DMS 273 (cell line): ENCODE data around the gene PVALEF.
"Not testable (repeated sequence)": the region's sequence is repeated elsewhere in the genome, so short reads cannot be mapped to it uniquely, and the experiment has no call there.

Source experiments
- DNase-seq: peaks from one replicate; lab custom pipeline; 2025; ENCODE audit not compliant: unreplicated experiment; lab: John Stamatoyannopoulos, UW

Gene PVALEF

DNA sequence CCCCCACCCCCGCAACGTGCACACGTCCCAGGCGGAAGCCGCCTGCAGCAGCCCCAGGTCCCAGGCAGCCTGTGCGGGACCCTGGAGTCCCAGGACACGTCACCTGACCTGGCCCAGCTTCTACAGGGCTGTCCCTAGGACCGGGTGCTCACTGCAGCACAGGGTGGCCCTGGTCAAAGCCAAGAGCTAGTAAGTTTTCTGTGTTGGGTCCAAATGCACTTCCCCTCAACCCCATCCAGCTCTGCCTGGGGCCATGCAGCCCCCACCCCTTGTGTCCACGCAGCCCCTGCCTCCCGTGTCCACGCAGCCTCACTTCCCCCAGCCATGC, 22.1 kb upstream of the PVALEF start:
- no peak for DNase-seq

DNA sequence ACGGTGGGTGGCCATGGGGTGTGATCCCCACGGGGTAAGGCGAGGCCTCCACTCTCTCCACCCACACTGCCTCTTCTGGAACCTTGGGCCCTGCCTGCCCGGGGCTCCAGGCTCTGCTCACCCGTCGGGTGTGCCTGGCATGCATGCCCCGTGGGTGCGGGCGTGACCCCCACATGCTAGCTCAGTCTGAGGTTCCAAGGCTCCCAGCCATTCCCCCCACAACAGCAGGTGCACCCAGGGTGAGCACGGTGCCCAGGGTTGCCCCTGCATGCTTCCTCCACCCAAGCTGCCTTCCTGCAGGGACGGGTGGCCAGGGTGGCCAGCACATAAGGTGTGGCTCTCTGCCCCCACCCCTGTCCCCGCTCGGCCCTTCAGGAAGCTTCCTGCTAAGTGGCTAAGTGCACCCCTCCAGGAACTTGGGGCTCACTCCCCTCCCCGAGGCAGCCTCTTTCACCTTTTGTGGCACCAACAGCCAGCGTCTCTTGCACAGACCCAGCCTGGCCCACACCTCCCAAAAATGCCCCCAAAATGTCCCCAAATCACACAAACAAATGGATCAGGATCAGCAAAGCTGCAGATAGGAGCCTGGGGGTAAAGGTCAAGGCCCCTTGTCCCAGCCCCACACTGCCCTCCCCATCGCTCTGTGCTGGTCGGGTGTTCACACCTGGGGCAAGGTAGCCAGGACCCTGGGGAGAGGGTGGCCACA, 21.4 kb upstream of the PVALEF start:
- no peak for DNase-seq

DNA sequence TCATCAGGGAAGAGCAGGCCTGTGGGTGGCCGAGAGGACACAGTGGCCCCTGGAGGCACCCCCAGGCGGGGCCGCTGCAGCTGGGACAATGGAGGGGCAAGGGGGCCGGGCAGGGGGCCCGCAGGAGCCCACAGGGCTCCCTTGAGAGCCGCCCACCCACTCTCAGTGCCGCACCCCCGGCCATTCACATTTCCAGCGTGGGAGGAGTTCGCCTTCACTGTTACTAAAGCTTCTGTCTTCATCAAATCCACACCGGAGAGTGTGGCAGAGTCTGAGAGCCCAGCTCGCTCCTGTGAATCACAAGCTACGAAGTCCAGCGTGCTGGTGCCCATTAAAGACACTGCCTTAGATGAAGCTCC, 20.9 kb upstream of the PVALEF start:
- no peak for DNase-seq

DNA sequence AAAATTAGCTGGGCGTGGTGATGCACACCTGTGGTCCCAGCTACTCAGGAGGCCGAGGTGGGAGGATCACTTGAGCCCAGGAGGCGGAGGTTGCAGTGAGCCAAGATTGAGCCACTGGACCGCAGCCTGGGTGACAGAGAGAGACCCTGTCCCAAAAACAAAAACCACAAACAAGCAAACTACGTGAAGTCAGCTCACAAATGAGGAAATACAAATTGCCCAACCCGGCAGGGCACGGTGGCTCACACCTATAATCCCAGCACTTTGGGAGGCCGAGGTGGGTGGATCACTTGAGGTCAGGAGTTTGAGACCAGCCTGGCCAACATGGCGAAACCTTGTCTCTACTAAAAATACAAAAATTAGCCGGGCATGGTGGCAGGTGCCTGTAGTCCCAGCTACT, 19.1 kb upstream of the PVALEF start:
- not testable (repeated sequence) for DNase-seq

DNA sequence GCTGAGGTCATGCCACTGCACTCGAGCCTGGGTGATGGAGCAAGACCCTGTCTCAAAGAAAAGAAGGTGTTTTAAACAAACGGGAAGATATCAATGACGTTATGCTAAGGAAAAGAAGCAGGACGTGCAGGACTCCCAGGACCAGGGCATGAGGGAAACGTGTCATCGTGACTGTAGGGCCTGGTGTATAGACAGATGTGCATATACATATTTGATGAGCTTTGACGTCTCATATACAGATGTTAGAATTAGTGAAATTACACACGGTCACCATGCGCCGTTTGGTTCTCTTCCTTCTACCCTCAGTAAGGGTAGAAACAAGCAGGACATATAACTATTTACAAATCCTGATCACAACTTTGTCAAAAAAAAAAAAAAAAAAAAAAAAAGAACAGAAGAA, 17.6 kb upstream of the PVALEF start:
- no peak for DNase-seq

DNA sequence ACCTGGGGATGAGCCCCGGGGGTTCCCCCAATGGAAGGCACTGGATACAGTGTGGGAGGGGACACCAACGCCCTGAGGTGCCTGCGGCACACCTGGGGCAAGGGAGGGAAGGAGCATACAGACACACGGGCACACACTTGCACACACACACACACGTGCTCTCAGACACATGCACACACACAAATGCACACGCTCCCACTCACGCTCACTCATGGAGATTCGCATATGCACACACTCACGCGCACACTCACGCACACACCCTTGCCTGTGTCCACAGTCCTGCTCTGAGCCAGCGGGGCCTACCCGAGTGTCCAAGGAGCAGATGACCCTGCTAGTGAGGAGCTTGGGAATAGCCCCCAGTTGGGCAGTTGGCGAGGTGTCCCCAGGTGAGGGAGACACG, 16.7 kb upstream of the PVALEF start:
- no peak for DNase-seq

DNA sequence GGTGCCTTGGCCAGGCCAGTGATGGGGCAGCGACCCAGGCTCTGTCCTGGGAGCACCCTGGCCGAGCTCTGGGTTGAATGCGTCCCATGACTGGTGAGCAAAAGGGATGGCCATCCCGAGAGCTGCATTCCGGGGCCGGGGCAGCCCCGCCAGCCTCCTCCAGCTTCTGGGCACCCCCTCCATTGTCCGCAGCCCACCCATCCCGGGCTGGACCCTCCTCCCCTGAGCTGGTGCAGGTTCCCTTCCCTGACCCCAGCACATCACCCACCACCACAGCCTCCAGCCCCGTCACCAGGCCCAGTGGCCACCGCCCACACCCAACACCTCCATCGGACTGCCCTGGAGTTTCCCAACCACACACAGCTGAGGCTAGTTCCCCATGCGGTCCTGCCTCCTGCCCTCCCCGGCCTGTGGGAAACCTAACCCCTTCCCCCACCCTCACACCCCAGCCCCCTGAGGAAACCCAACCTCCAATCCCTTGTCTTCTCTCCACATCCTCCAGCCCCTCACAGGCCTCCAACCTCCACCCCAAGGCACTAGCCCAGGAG, 16.2 kb upstream of the PVALEF start:
- DNase-seq = no peak

DNA sequence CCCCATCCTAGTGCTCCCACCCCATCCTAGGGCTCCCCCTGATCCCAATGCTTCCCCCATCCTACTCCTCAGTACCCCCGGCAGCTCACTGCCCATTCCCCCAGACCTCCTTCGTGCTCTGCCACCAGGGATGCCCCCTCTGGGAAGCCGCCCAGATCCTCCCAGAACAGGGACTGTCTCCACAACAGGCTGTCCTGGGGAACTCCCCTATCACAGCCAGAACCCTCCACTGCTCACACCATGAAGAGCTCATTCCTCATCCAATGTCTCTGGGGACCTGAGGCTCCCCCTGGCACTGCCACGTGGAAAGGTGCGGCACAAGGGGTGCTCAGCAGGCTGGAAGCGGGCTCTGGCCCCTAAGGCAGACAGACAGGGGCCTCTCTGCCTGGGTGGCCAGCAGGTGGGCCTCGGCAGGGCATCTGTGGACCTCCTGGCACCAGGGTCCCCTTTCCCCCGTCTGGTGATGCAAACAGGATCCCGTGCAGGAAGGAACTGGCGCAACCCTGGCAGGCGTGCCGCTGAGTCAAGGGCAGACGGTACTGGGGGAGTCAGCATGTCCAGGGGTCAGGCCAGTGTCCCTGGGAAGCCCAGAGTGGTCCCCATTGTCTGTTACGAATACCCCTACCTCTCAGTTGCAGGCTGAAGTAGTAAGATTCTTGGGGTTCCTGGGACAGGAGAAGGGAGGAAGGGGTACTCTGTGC, 14.8 kb upstream of the PVALEF start:
- no peak for DNase-seq

DNA sequence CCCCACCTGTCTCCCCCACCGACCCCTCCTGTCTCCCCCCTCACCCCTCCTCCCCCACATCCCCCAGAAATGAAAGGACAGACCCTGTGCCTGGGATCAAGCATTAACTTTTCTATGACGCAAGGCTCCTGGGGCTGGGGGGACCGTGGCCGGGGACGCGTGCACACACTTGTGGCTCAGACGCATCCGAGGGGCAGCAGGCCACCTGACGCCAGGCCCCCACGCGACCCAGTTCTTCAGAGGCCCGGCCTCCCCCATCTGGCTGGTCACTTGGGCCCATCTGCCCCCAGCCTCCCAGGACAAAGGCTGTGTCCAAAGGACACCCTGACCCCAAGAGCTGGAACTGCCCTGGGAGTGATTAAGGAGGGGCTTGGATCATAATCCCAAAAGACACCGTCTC, 14.0 kb upstream of the PVALEF start:
- no peak for DNase-seq

DNA sequence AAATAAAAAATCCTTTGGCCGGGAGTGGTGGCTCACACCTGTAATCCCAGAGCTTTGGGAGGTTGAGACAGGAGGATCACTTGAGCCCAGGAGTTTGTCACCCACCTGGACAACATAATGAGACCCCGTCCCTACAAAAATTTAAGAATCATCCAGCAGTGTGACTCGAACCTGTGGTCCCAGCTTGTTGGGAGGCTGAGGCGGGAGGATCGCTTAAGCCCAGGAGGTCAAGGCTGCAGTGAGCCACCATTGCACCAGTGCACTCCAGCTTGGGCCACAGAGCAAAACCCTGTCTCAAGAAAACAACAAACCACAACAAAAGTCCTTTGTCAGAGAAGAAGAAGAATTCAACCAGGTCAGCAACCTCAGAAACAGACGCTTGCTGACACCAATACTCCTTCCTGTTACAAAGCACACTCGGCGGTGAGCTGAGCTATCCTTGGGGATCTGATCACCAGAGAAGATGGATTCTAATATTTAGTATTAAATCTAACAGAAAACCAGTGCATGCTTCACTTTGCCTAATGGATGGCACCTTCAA, 12.9 kb upstream of the PVALEF start:
- no peak for DNase-seq

DNA sequence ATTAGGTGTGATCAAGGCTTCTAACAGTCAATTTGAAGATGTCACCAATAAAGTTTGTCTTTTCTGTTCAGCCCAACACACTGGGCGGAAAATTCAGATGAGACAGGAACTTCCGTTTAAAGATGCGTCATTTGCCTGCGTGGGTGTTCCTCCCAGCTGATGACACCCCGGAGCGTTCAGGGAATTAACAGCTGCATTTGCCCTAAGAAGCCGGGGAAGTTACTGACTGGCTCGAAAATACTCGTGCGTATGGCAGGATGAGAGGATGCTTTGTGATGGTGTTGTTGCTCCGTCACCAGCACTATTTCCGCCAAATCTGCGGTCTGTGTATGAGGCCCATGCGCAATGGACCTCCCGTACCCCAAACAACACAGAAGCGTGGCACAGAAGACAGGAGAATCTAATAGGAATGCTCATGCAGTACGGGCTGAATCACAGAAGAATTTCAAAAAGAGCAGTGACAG, 11.9 kb upstream of the PVALEF start:
- DNase-seq = no peak

DNA sequence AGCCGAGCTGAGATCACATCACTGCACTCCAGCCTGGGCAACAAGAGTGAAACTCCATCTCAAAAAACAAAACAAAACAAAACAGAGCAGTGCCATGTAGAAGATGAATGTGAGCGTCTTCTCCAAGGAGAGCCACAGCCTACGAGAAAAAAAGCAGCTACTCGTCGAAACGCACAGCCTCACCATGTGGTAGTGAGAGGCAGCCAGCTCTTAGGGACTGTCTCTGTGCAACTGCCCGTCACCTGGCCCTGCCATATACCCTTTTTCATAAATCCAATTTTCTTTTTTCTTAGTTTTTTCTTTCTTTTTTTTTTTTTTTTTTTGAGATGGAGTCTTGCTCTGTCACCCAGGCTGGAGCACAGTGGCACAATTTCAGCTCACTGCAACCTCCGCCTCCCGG, 11.3 kb upstream of the PVALEF start:
- not testable (repeated sequence) for DNase-seq

DNA sequence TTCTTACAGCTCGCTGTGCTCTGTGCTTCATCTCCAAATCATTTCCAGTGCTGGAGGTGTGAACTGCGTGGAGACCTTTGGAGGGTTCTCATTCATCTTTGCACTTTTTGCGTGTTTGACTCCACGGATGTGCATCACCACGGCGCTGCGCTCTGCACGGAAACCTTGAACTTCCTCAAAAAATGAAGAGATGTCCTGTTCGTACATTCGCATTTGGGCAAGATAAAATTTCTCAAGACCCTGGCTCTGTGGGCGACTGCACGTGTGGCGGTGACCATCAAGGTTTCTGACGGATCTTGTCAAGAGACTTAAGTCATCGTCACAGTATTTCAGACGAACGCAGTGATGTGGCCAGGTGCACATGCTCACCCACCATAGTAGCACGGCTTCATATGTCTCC, 10.3 kb upstream of the PVALEF start:
- DNase-seq = no peak

DNA sequence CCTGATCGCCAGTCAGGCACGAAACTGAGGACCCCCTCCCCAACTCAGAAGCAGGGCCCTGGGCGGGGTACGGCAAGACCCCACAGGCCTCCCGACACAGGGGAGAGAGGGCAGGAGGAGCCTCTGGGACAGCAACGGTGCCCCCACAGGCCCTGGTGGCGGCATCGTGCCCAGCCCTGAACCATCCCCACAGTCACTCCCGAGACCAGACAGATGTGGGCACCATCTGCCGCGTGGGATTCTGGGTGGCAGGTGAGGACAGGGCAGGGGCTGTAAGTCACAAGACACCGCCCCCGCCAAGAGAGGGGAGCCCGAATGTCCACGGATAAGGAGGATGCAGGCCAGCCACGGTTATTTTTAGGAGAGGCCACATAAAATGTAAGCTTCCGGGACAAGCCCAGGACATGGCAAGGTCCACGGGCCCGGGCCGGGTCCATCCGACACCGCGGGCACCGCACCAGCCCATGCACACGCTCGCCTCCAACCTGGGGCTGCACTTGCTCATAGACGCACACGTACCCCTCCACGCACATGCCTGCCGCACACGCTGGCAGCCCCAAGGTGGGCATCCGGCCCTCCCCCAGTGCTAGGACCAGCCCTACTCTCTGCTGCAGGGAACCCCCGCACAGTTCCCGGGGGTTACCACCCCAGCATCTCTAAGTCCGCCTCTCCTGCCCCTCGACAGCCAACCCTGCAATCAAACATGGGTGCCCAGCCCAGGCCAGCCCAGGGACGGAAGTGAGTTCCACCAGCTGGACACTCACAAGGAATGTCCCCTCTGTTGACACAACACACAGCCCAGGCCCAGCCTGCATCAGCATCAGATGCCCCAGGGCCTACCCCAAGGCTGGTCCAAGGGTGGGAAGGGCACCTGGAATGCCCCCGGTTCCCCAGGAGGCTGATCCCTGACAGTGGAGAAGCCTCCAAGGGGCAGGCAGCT, 8.2 kb upstream of the PVALEF start:
- no peak for DNase-seq

DNA sequence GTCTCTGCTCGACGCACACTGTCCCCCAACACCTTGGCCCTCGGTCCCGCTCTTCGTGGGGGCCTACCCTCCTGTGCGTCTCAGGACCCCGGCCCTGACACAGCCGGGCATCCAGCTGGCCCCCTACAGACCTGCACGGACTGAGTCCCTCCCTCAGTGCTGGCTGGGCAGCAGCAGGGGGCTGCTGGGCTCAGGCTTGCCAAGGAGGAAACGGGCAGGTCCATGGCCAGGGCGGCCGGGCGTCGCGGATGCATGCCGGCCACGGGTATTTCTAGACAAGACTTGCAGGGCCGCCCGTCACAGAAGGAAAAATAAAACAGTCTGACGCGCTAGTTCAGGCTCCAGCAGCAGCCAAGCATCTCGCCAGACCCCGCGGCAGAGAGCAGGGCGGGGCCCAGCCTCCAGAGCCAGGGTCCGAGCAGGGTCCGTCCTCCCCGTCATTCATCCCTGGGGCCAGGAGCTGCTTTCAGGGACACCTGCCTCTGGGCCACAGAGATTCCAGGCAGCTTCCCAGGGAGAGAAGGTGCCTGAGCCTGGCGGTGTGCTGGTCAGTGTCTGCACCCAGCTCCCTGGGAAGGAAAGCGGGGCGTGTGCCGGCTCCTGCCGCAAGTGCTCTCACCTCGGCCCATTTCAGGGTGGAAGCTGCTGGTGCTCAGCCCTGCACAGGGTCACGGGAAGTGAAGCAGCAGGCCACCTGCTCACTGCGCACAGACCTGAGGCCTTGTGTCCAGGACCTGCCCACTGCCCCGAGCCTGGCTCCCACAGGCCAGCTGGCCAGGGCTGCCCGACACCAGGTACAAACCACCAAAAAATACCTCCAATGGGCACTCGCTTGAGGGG, 7.2 kb upstream of the PVALEF start:
- DNase-seq = no peak

DNA sequence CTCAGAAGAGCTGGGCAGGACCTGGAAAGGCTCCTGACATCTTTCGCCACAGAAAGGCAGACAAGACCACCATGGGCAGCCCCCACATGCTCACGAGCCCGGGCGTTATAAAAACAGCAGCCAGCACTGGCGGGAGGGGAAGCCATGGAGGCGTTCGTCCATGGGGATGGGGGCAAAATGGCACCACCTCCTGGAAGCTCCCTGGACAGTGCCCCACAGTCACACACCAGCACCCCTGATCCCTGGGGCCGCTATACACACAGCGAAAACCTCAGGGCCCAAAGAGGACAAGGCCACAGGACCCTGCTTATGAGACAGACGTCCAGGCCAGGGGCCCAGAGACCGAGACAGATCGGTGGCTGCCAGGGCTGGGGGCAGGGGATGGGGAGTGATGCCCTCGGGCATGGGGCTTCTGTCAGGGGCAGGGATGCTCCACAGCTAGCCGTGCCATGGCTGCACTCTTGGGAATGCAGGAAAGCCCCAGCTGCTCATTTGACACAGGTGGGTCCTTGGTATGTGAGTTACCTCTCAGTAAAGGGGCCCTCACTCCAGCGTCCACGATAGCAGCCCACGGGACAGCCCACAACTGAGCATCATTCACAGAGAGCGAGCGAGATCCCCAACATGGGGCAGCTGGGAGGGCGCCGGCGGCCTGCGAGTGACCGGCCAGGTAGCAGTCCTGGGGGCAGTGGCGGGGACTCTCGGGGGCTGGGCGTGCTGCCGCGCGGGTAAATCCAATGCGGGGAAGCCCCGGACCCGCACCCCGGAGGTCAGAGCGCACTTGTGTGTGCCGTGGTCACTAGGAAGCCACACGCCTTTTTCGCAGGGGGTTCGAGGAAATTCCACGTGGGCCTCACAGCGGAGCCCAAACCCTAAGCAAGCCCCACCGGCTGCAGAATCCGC, 6.4 kb upstream of the PVALEF start:
- no peak for DNase-seq

DNA sequence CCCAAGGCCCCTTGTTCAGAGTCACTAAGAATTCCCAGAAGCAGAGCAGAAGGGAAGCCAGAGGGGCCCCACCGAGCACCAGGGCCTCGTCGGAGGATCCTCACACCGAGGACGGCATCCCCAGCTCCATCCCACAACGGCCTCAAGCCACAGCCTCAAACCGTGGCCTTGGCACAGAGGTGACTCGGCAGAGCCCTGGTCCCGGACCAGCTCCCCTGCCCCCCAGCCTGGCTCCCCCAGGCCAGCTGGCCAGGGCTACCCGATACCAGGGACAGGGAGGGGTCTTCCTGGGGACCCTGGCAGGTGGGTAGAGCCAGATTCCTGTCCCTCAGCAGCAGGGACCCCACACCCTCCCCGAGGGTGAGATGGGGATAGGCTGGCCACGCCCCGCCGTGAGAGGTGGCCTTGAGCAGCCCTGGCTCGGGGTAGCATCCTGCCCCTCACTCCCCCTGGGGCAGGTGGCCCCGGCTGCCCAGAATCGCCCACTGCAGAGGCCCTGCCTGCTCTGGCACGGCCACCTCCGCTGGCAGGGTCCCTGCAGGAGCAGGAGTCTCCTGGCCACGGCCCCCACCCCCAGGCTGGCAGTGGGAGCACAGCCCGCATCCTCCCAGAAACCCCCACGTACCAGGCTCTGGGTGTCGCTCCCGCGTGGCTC, 5.6 kb upstream of the PVALEF start:
- DNase-seq = no peak

DNA sequence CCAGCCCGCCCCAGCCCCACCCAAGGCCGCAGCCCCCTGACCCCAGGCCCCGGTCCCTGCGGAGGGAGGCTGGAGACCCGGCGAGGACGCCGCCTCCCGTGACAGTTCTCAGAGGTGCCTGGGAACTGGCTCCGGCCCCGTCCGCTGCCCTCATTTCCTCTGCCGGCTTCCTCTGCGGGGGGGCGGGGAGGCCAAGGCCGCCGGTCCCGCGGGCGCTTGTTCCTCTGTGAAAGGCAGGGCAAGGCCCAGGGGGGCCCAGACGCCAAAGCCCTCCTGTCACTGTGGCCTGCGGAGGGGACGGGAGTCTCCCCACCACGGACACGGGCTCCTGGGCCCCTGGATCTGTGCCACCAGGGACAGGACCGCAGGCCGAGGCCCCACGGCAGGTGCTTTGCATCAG, 5.0 kb upstream of the PVALEF start:
- DNase-seq = no peak
